ENCODE measurements around the gene FGD4. TPM values are rescaled to one million over a fixed set of nuclear protein-coding genes. Genes with fewer than 3 reads are reported as not detected.

The FGD4 gene
- total and polyA plus RNA-seq, 9 of the 15 experiments (the other 6 are each of a cell fraction or from before 2014, with no cell fraction given), result 0.05 to 0.51 (median 0.27) TPM

GRCh38 chr12:32462908-32463307 is 63.5 kb downstream of the FGD4 start:
- in situ Hi-C loops (cut with MboI), result no loop called here
- H3K9me3 ChIP-seq (replicated peaks; ENCODE audit: control insufficient read depth, insufficient read depth, low read depth, low read length), result no peaks in the 10 kb centered on the region
- H3K79me2 ChIP-seq (ENCODE audit: control insufficient read depth, insufficient read depth, low read length), result no peaks in the 10 kb centered on the region
- H3K27me3 ChIP-seq (ENCODE audit: control insufficient read depth in 2 of 2, insufficient read depth in 2 of 2, low read length in 2 of 2), result peaks cover 11 to 15% of the 10 kb centered on the region in 2 experiments; a peak in 3 of 5 replicates
- no peak overlapping the region for H3K4me2 ChIP-seq (ENCODE audit: insufficient read depth, low read length)
- no peaks in the 10 kb centered on the region for H3K36me3 ChIP-seq (ENCODE audit: control insufficient read depth, insufficient read depth, low read length)
- no TSS peak for BruUV-seq (replicated peaks)
- DNase-seq (ENCODE audit: extremely low read depth in 1 of 4, low spot score in 3 of 4) (no peak), FAIRE-seq (no peak), ATAC-seq (no peak)
- H3K9ac ChIP-seq (ENCODE audit: insufficient read depth in 1 of 2, low read depth in 2 of 2, low read length in 2 of 2), result no peak overlapping the region
- H3K4me3 ChIP-seq, result no peak overlapping the region
- H2AFZ ChIP-seq (ENCODE audit: low read depth, low read length), result no peak overlapping the region
- intact Hi-C loops (cut with micrococcal nuclease), result no loop called here
- H3K27ac ChIP-seq (ENCODE audit: extremely low read depth, low read depth, low read length), result no peak overlapping the region
- CTCF ChIA-PET (ENCODE audit: low intra/inter-chr PET ratio), result no interaction called here
- WGBS (ENCODE audit: insufficient coverage, low coverage, missing lambda C conversion rate), result 0% methylated on average over 2 of the region's 2 CpGs
- no peaks in the 10 kb centered on the region for H3K4me1 ChIP-seq (replicated peaks in 1 of 2; ENCODE audit: control insufficient read depth in 2 of 2, insufficient read depth in 2 of 2, low read length in 2 of 2)
- no peaks in the 10 kb centered on the region for H4K20me1 ChIP-seq (replicated peaks; ENCODE audit: control insufficient read depth, insufficient read depth, low read length)
- no peaks in the 10 kb centered on the region for H3K9me1 ChIP-seq (ENCODE audit: control insufficient read depth, insufficient read depth, low read length)
- TF ChIP-seq, protein P1, sequence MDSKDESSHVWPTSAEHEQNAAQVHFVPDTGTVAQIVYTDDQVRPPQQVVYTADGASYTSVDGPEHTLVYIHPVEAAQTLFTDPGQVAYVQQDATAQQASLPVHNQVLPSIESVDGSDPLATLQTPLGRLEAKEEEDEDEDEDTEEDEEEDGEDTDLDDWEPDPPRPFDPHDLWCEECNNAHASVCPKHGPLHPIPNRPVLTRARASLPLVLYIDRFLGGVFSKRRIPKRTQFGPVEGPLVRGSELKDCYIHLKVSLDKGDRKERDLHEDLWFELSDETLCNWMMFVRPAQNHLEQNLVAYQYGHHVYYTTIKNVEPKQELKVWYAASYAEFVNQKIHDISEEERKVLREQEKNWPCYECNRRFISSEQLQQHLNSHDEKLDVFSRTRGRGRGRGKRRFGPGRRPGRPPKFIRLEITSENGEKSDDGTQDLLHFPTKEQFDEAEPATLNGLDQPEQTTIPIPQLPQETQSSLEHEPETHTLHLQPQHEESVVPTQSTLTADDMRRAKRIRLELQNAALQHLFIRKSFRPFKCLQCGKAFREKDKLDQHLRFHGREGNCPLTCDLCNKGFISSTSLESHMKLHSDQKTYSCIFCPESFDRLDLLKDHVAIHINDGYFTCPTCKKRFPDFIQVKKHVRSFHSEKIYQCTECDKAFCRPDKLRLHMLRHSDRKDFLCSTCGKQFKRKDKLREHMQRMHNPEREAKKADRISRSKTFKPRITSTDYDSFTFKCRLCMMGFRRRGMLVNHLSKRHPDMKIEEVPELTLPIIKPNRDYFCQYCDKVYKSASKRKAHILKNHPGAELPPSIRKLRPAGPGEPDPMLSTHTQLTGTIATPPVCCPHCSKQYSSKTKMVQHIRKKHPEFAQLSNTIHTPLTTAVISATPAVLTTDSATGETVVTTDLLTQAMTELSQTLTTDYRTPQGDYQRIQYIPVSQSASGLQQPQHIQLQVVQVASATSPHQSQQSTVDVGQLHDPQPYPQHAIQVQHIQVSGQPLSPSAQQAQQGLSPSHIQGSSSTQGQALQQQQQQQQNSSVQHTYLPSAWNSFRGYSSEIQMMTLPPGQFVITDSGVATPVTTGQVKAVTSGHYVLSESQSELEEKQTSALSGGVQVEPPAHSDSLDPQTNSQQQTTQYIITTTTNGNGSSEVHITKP (IDR thresholded peaks at IDR 0.05; ENCODE audit: partially characterized antibody), result no peak
- TF ChIP-seq XRCC5 (IDR thresholded peaks at IDR 0.05; ENCODE audit: low read depth, low read length) (no peak), PTRF (tag; IDR thresholded peaks at IDR 0.05) (no peak), REST (IDR thresholded peaks at IDR 0.05; ENCODE audit: borderline replicate concordance) (no peak), REST (CRISPR knock-in tag; IDR thresholded peaks at IDR 0.05; ENCODE audit: low read depth) (no peak), CREB1 (IDR thresholded peaks at IDR 0.05) (no peak), CREB1 (CRISPR knock-in tag; IDR thresholded peaks at IDR 0.05) (no peak), SMARCB1 (IDR thresholded peaks at IDR 0.05; ENCODE audit: insufficient read length, low read depth) (no peak)
- POLR2A ChIA-PET, result no interaction called here

Measured in K562 (cell line).